Left renal cortex interstitium (tissue), 4 donors: ENCODE measurements around the gene RFTN2. TPM values are rescaled to one million over a fixed set of nuclear protein-coding genes. Genes with fewer than 3 reads are reported as not detected.
"Not testable (repeated sequence)": the region's sequence is repeated elsewhere in the genome, so short reads cannot be mapped to it uniquely, and the experiment has no call there.

Source experiments
- DNase-seq, 4 donors: peaks; one replicate each; pipeline ENCODE4 v3.0.0-alpha.2; 2013; ENCODE audit warnings: low read depth in 4 of 4, low spot score in 2 of 4, missing footprints in 1 of 4
- polyA plus RNA-seq, 4 donors: library from polyadenylated mRNA; unstranded; fragments of 120-200 nt; gene quantifications; one replicate each; pipeline ENCODE4 v1.2.1, GENCODE V29; 2013; ENCODE audit not compliant: insufficient read length in 4 of 4

Gene RFTN2, protein sequence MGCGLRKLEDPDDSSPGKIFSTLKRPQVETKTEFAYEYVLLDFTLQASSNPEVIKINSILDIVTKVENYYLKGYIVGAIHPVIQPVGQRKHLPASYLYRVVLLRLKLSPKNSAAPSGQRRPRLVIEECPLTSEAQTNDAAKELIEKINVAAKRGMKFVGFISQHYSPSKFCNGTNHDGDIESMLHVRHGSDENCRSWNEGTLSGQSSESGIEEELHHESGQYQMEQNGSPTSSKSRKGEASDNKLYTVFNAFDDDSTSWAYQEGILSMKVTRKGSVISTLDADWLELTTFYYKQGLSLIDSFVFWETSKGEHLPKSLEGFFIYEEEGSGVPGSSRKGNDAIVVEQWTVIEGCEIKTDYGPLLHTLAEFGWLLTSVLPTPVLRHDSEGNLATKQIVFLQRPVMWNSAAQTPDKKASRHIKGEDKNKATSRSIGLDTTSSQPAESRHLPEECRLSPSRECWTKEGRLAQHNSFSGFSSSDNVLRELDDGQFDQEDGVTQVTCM
- 10 to 100 TPM; 17.0 to 23.3 (median 21.2) TPM for polyA plus RNA-seq

GRCh38 chr2:197675246-197675645 lies at the start of gene RFTN2:
TSS of gene RFTN2 (minus strand) at chr2:197675587. CDS start at chr2:197675458, 129 bp downstream.
- DNase-seq, result peak in 2 of 4 donors; percentile 25 to 62

- DNase-seq, result no peak
Measured at GRCh38 chr2:197717863-197718262, 42.5 kb upstream of the RFTN2 start.

GRCh38 chr2:197713271-197713670 lies 37.9 kb upstream of the RFTN2 start:
- no peak for DNase-seq

DNA sequence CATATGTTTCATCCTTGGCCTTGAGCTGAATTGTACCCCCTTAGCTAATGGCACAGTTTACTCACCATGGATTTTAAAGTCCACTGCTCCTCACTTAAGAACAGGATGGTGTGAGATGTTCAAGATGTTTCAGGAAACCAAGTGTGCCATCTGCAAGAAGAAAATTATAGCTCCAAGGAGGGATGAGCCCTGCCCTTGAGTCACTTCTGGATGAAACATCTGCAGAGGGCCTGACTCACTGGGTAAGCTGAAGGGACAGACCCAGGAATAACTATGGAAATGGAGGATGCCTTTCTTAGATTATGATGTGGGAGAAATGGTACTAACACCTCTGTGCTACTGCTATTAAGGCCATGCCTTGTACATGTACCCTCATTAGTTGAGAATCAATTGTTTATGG lies 36.2 kb upstream of the RFTN2 start:
- no peak for DNase-seq

GRCh38 chr2:197710424-197711042 lies 35.1 kb upstream of the RFTN2 start:
- DNase-seq, result no peak

DNA sequence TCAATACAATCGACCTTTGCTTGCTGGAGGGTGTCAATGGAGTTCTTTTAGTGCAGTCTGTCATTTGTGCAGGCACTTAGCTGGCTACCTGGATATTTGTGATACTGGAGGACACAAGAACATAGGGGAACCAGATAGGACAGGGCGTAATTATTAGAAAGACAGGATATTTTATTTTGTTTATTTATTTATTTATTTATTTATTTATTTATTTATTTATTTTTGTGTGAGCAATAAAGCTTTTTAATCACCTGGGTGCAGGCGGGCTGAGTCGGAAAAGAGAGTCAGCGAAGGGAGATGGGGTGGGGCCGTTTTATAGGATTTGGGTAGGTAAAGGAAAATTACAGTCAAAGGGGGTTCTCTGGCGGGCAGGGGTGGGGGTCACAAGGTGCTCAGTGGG lies 33.8 kb upstream of the RFTN2 start:
- DNase-seq, result not testable (repeated sequence)

DNA sequence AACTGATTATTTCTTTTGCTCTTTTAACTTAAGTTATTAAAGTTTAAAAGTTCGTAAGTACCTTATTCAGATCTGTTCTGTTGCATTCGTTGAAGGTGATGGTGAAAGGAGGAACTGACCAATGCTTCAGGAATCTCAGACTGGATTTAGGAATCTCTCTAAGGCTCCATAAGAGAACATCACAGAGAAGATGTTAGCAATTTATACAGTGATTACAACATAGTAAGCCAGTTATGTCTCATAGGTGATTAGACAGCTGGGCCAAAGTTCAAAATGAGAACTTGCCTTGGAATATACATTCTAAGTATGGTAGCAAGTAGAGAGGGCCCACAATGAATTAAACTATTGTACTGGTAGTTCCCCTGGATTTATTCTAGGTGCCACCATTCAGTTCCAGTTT lies 32.9 kb upstream of the RFTN2 start:
- no peak for DNase-seq

- DNase-seq, result no peak
Measured at GRCh38 chr2:197707316-197708213, 32.2 kb upstream of the RFTN2 start.

DNA sequence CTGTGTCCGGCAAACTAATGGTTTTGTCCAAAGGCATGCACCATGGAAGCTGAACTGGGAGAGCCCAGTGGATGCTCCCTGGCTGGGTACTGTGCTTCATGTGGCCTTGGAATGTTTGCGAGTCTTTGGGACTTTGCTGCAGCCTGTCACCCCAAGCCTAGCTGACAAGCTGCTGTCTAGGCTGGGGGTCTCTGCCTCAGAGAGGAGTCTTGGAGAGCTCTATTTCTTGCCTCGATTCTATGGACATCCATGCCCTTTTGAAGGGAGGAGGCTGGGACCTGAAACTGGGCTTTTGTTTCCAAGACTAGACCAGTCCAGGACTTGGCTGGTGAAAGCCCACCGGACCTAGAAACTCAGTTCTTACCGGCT lies 31.4 kb upstream of the RFTN2 start:
- no peak for DNase-seq

DNA sequence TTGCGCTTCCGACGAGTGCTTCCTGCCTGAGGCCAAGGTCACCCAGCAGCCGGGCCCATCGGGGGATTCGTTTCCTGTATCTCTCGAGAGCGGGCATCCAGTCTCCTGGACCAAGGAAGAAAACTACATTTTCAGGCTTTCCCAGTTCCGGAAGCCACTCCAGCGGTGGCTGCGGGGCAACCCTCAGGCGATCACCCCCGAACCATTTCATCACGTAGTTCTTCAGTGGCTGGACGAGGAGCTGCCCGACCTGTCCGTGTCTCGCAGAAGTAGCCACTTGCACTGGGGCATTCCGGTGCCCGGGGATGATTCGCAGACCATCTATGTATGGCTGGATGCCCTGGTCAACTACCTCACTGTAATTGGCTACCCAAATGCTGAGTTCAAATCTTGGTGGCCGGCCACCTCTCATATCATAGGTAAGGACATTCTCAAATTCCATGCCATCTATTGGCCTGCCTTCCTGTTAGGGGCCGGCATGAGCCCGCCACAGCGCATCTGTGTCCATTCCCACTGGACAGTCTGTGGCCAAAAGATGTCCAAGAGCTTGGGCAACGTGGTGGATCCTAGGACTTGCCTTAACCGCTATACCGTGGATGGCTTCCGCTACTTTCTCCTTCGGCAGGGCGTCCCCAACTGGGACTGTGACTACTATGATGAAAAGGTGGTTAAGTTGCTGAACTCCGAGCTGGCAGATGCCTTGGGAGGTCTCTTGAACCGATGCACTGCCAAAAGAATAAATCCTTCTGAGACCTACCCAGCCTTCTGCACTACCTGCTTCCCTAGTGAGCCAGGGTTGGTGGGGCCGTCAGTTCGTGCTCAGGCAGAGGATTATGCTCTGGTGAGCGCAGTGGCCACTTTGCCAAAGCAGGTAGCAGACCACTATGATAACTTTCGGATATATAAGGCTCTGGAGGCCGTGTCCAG lies 30.8 kb upstream of the RFTN2 start:
- no peak for DNase-seq

DNA sequence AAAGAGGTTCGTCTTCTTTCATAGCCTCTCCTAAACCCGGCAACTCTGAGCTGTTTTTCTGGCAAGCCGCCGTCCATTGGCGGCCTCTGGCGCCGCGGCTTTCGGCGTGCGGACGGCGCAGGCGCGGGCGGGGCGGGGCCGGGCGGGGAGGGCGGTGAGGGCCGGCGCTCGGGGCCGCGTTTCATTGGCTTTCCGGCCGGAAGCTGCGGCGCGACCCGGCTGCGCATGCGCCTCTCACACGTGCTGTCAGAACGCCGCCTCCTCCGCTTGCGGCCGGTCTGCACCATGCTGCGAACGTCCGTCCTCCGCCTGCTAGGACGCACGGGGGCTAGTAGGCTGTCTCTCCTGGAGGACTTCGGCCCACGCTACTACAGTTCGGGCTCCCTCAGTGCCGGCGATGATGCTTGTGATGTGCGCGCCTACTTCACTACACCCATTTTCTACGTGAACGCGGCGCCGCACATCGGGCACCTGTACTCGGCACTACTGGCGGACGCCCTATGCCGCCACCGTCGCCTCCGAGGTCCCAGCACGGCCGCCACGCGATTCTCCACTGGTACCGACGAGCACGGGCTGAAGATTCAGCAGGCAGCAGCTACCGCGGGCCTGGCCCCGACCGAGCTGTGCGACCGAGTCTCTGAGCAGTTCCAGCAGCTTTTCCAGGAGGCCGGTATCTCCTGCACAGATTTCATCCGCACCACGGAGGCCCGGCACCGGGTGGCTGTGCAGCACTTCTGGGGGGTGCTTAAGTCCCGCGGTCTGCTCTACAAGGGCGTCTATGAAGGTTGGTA lies 29.9 kb upstream of the RFTN2 start, which contains the start of gene MARS2:
Gene MARS2, plus strand, starts transcription at position 249 of the 791 bp plus-strand sequence. Its CDS starts 37 bp downstream, at position 286.
- peak in 3 of 4 donors; percentile 78 to 84 (median 81) for DNase-seq

GRCh38 chr2:197704434-197705120 lies 29.2 kb upstream of the RFTN2 start:
- DNase-seq, result peak in 1 of 4 donors; percentile 83

DNA sequence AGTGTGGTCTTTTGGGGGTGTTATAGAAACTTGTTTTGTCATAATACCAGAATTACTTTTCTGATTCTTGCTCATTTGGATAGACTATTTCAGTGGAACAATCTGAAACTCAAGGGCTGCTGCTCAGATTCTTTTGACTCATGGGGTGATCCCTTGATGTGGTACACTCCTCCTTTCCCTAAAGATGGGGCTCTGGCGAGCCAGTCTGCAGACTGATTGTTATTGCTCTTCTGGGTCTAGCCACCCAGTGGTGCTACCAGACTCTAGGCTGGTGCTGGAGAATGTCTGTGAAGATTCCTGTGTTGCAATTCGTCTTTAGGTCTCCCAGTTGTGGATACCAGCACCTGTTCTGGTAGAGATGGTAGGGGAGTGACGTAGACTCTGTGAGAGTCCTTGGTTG lies 25.6 kb upstream of the RFTN2 start:
- no peak for DNase-seq

DNA sequence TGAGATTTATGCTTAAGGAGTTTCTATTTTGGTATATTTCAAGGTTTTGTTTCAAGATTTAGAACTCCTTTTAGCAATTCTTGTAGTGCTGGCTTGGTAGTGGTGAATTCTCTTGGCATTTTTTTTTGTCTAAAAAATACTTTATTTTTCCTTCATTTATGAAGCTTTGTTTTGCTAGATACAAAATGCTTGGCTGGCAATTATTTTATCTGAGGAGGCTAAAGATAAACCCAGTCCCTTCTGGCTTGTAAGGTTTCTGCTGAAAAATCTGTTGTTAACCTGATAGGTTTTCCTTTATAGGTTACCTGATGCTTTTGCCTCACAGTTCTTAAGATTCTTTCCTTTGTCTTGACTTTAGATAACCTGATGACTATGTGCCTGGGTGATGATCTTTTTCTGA lies 24.3 kb upstream of the RFTN2 start:
- not testable (repeated sequence) for DNase-seq

DNA sequence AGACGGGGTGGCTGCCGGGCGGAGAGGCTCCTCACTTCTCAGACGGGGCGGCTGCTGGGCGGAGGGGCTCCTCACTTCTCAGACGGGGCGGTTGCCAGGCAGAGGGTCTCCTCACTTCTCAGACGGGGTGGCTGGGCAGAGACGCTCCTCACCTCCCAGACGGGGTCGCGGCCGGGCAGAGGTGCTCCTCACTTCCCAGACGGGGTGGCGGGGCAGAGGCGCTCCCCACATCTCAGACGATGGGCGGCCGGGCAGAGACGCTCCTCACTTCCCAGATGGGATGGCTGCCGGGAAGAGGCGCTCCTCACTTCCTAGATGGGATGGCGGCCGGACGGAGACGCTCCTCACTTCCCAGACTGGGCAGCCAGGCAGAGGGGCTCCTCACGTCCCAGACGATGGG lies 21.2 kb upstream of the RFTN2 start:
- not testable (repeated sequence) for DNase-seq

DNA sequence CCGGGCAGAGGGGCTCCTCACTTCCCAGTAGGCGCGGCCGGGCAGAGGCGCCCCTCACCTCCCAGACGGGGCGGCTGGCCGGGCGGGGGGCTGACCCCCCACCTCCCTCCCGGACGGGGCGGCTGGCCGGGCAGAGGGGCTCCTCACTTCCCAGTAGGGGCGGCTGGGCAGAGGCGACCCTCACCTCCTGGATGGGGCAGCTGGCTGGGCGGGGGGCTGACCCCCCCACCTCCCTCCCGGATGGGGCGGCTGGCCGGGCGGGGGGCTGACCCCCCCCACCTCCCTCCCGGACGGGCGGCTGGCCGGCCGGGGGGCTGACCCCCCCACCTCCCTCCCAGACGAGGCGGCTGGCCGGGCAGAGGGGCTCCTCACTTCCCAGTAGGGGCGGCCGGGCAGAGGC lies 20.6 kb upstream of the RFTN2 start:
- DNase-seq, result not testable (repeated sequence)

DNA sequence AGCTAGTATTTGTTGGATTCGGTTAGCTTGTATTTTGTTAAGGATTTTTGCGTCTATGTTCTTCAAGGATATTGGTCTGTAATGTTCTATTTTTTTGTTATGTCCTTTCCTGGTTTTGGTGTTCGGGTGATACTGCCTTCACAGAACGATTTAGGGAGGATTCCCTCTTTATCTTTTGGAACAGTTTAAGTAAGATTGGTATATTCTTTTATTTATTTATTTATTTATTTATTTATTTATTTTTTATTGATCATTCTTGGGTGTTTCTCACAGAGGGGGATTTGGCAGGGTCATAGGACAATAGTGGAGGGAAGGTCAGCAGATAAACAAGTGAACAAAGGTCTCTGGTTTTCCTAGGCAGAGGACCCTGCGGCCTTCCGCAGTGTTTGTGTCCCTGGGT lies 19.8 kb upstream of the RFTN2 start:
- not testable (repeated sequence) for DNase-seq

DNA sequence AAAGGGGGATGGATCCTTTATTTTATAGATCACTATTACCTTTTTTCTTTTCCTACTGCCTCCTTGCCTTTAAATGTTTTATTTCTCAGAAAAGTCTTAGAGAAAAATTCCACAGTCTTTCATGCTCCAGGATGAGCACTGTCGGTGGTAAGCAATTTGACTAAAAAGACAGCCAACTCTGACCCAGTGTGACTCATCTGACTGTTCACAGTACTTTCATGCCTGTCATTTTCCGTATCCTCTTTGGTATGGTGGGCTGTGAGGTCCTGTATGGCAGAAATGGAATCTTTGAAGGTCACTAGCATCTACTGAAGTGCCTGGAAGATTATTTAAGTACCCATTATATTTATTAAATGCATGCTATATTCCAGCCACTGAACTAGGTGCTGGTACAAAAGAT lies 2.1 kb upstream of the RFTN2 start:
- no peak for DNase-seq
